Thyroid gland (tissue), 4 donors: ENCODE results near the gene ATP5F1C.

Experiments used
- CTCF ChIP-seq, 6 experiments: fragments of 200-600 bp in 3 of 6; fragments of 450-650 bp in 3 of 6; sonication (generic) in 3 of 6; IDR thresholded peaks; one replicate each; pipeline ENCODE4 v1.5.1; 2016 to 2019; ENCODE audit warnings: antibody characterized with exemption in 6 of 6, mild to moderate bottlenecking in 2 of 6, inconsistent platforms in 1 of 6, moderate library complexity in 1 of 6
- POLR2A ChIP-seq, 2 donors: fragments of 450-650 bp; IDR thresholded peaks; one replicate each; pipeline ENCODE4 v1.6.1; 2017; ENCODE audit warnings: antibody characterized with exemption in 2 of 2, mild to moderate bottlenecking in 2 of 2, moderate library complexity in 1 of 2

DNA sequence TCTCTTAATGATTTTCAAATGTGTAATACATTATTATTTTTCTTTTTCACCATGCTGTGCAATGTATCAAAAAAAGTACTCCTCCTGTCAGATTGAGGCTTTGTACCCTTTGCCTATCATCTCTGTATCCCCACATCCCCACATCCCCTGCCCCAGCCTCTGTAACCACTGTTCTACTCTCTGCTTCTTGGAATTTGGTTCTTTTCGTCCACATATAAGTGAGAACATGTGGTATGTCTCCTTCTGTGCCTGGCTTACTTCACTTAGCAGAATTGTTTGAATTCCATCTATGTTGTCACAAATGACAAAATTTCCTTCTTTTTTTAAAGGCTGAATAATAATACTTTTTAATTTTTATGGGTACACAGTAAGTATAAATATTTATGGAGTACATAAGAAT lies 44.1 kb downstream of the ATP5F1C start:
- no peak for TF ChIP-seq CTCF (IDR thresholded peaks at IDR 0.05)
- no peak for TF ChIP-seq POLR2A (IDR thresholded peaks at IDR 0.05)
